ENCODE data around the gene CD36.

The CD36 gene

GRCh38 chr7:80637911-80638765, at the start of gene CD36:
Gene CD36 (plus strand): TSS chr7:80638642. CDS start chr7:80646741, 8,099 bp downstream.
- peaks cover 11% of the 10 kb centered on the region for H3K9me3 ChIP-seq (ENCODE audit: insufficient read depth, low read length)
- H3K4me3 ChIP-seq (ENCODE audit: low read length): peak within 1 kb of the TSS; percentile 49
- H3K27ac ChIP-seq (ENCODE audit: low read length): peak within 1 kb of the TSS; percentile 82
- H3K9ac ChIP-seq (ENCODE audit: low read length): peak within 1 kb of the TSS; percentile 26; the same call in 1 of the 2 replicates
- H3K4me2 ChIP-seq (ENCODE audit: low read length): peak within 1 kb of the TSS; percentile 64
- no peak for TF ChIP-seq CTCF (IDR thresholded peaks at IDR 0.05; ENCODE audit: low read depth, low read length)
- TF ChIP-seq EZH2phosphoT487 (IDR thresholded peaks at IDR 0.05; ENCODE audit: low read depth): peak; percentile 91
- no peaks in the 10 kb centered on the region for H3K27me3 ChIP-seq (ENCODE audit: low read depth, low read length)
- no peaks in the 10 kb centered on the region for H3K79me2 ChIP-seq (ENCODE audit: low read length)
- H3K36me3 ChIP-seq (replicated peaks; ENCODE audit: low read depth, low read length): peaks cover 17% of the 10 kb centered on the region
- no peak within 1 kb of the TSS for H2AFZ ChIP-seq (ENCODE audit: low read depth, low read length)
- H3K4me1 ChIP-seq (ENCODE audit: low read length): peaks cover 50% of the 10 kb centered on the region
- no peaks in the 10 kb centered on the region for H4K20me1 ChIP-seq (ENCODE audit: insufficient read depth, low read length)

- Histone ChIP-seq H3K27me3 (ENCODE audit: low read depth, low read length) (no peaks in the 10 kb centered on the region), H3K36me3 (replicated peaks; ENCODE audit: low read depth, low read length) (no peaks in the 10 kb centered on the region), H3K4me2 (ENCODE audit: low read length) (no peak overlapping the region), H3K4me3 (ENCODE audit: low read length) (no peak overlapping the region), H3K9me3 (ENCODE audit: insufficient read depth, low read length) (no peaks in the 10 kb centered on the region), H2AFZ (ENCODE audit: low read depth, low read length) (no peak overlapping the region), H3K27ac (ENCODE audit: low read length) (no peak overlapping the region), H3K4me1 (ENCODE audit: low read length) (peaks cover 8% of the 10 kb centered on the region), H4K20me1 (ENCODE audit: insufficient read depth, low read length) (no peaks in the 10 kb centered on the region), H3K9ac (ENCODE audit: low read length) (no peak overlapping the region), H3K79me2 (ENCODE audit: low read length) (no peaks in the 10 kb centered on the region)
- TF ChIP-seq CTCF (IDR thresholded peaks at IDR 0.05; ENCODE audit: low read depth, low read length) (no peak), EZH2phosphoT487 (IDR thresholded peaks at IDR 0.05; ENCODE audit: low read depth) (no peak)
Observed at GRCh38 chr7:80589631-80590030, 48.8 kb upstream of the CD36 start.

GRCh38 chr7:80591654-80592053, 46.8 kb upstream of the CD36 start:
- H2AFZ ChIP-seq (ENCODE audit: low read depth, low read length): no peak overlapping the region
- peaks cover 8% of the 10 kb centered on the region for H3K4me1 ChIP-seq (ENCODE audit: low read length)
- H3K36me3 ChIP-seq (replicated peaks; ENCODE audit: low read depth, low read length): no peaks in the 10 kb centered on the region

More at GRCh38 chr7:80591654-80592053, 46.8 kb upstream of the CD36 start:
- Histone ChIP-seq H3K79me2 (ENCODE audit: low read length) (no peaks in the 10 kb centered on the region), H3K4me2 (ENCODE audit: low read length) (peak overlapping the region; percentile 45), H3K9me3 (ENCODE audit: insufficient read depth, low read length) (no peaks in the 10 kb centered on the region), H3K27ac (ENCODE audit: low read length) (no peak overlapping the region), H3K27me3 (ENCODE audit: low read depth, low read length) (no peaks in the 10 kb centered on the region), H4K20me1 (ENCODE audit: insufficient read depth, low read length) (no peaks in the 10 kb centered on the region), H3K4me3 (ENCODE audit: low read length) (no peak overlapping the region), H3K9ac (ENCODE audit: low read length) (no peak overlapping the region)
- no peak for TF ChIP-seq CTCF (IDR thresholded peaks at IDR 0.05; ENCODE audit: low read depth, low read length)
